Kidney epithelial cell (primary cell): ENCODE measurements around the gene BSG. TPM values are rescaled to one million over a fixed set of nuclear protein-coding genes. Genes with fewer than 3 reads are reported as not detected.
A peak's percentile ranks its signal among the peaks of the same experiment; 100 is the strongest.

ENCODE experiments used
- DNase-seq: peaks from one replicate; pipeline ENCODE4 v3.0.0-alpha.2; 2010; ENCODE audit warnings: low read depth
- H3K27me3 ChIP-seq: 2 replicates; pipeline ENCODE4 v1.6.0; 2011; ENCODE audit warnings: low read length; ENCODE audit not compliant: control insufficient read depth, insufficient read depth
- H3K36me3 ChIP-seq: 2 replicates; pipeline ENCODE4 v1.5.1; 2011; ENCODE audit warnings: low read length; ENCODE audit not compliant: control insufficient read depth, insufficient read depth
- H3K4me3 ChIP-seq: 2 replicates; pipeline ENCODE4 v1.5.1; 2011; ENCODE audit warnings: low read depth, mild to moderate bottlenecking, control low read depth, low read length
- total RNA-seq: library from RNA; depleted of rRNA; stranded (reverse); fragments of >200 nt; gene quantifications from 2 replicates; pipeline ENCODE4 v1.2.3, GENCODE V29; 2015
- TF ChIP-seq, protein P1 (sequence below): IDR thresholded peaks from 2 replicates; pipeline ENCODE4 v1.5.1; 2011; ENCODE audit warnings: mild to moderate bottlenecking, moderate library complexity, low read length, control low read depth, inconsistent platforms; ENCODE audit not compliant: insufficient read depth, poor library complexity, severe bottlenecking

BSG gene
- total RNA-seq, 1 donor from 2014 or later: 838 TPM

DNA sequence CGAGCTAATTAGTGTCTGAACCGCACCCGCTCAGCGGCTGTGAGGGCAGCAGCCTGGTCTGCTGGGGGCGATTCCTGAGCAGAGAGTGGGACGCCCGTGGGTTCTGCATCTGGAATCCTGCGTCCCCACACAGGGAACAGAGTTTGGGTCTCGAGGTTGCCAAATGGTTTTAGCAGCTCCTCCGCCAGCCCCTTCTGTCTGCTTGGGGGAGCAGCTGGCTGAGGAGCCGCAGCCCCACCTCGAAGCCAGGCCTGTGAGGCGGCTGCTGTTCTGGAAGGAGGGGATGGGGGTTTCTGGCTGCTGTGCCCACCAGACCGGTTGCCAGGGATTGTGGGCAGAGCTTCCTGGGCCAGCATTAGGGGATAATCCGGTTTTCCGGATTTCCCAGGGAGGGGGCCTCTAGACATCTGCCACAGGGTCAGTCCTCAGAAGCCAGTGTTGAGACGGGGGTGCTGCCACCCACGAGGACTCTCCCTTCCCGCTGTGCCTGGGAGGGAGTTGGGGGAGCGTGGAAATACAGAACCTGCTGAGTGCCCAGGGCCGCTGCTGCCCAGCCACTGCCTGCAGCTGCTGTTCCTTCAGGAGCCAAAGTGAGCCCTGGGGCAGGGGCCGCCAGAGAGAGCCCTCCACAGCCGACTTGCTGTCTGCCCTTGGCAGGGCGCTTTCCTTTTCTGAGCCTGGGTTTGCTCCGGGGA lies 38.9 kb upstream of the BSG start:
- DNase-seq: no peak
- TF ChIP-seq, protein P1, sequence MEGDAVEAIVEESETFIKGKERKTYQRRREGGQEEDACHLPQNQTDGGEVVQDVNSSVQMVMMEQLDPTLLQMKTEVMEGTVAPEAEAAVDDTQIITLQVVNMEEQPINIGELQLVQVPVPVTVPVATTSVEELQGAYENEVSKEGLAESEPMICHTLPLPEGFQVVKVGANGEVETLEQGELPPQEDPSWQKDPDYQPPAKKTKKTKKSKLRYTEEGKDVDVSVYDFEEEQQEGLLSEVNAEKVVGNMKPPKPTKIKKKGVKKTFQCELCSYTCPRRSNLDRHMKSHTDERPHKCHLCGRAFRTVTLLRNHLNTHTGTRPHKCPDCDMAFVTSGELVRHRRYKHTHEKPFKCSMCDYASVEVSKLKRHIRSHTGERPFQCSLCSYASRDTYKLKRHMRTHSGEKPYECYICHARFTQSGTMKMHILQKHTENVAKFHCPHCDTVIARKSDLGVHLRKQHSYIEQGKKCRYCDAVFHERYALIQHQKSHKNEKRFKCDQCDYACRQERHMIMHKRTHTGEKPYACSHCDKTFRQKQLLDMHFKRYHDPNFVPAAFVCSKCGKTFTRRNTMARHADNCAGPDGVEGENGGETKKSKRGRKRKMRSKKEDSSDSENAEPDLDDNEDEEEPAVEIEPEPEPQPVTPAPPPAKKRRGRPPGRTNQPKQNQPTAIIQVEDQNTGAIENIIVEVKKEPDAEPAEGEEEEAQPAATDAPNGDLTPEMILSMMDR: no peak
- Histone ChIP-seq H3K36me3 (no peaks in the 10 kb centered on the region), H3K4me3 (peak overlapping the region; percentile 95), H3K27me3 (no peaks in the 10 kb centered on the region)

- Histone ChIP-seq H3K4me3 (no peak overlapping the region), H3K36me3 (no peaks in the 10 kb centered on the region), H3K27me3 (no peaks in the 10 kb centered on the region)
- TF ChIP-seq, protein P1: no peak
- no peak for DNase-seq
Measured at GRCh38 chr19:534088-534487, 38.3 kb upstream of the BSG start.

DNA sequence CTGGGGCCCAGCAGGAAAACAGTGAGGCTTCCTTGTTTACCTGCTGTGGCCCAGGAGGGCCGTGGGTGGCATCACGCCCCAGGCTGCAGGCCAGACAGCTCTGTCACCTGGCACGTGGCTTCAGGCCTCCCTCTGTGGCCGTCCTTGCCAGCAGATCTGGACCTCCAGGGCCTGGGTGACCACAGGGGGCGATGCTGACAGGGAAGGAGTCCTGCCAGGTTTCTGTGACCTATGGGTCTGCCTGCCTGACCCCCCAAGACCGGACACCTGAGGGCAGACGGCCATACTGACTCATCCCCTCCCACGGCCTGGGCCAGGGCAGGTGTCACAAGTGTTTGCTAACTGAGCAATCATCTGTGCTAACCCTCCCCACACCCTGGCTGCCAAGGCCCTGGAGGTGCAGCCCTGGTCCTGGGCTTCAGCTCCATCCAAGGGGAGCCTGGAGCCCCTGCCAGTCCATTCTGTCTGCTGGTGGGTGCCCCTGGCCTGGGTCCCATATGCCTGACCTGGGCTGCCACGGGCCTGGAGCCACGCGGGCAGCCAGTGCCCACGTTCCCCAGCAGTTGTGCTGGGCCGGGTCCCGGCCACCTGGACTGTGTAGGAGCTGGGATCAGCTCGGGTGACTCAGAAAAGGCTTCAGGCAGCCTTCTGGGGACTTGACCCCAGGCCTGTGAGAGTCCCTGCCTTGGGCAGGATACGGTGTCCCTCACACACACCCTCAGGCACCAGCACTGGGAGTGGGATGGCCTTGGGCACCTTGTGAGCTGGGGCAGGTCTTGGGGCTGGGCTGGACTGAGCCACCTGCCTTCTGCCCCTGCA lies 37.2 kb upstream of the BSG start:
- Histone ChIP-seq H3K27me3 (no peaks in the 10 kb centered on the region), H3K36me3 (no peaks in the 10 kb centered on the region), H3K4me3 (no peak overlapping the region)
- DNase-seq: no peak
- TF ChIP-seq, protein P1: peak; percentile 25

GRCh38 chr19:536031-536880 lies 36.1 kb upstream of the BSG start:
- no peaks in the 10 kb centered on the region for H3K36me3 ChIP-seq
- H3K27me3 ChIP-seq: no peaks in the 10 kb centered on the region
- TF ChIP-seq, protein P1: no peak
- no peak for DNase-seq
- no peak overlapping the region for H3K4me3 ChIP-seq

GRCh38 chr19:536881-537404 lies 35.5 kb upstream of the BSG start:
- H3K27me3 ChIP-seq: no peaks in the 10 kb centered on the region
- no peak overlapping the region for H3K4me3 ChIP-seq
- TF ChIP-seq, protein P1: no peak
- DNase-seq: no peak
- H3K36me3 ChIP-seq: no peaks in the 10 kb centered on the region
